ENCODE measurements around the gene SLC17A9. TPM values are rescaled to one million over a fixed set of nuclear protein-coding genes. Genes with fewer than 3 reads are reported as not detected.

SLC17A9 gene
- total RNA-seq, 2 donors from 2014 or later, result 5.2 to 7.0 TPM

DNA sequence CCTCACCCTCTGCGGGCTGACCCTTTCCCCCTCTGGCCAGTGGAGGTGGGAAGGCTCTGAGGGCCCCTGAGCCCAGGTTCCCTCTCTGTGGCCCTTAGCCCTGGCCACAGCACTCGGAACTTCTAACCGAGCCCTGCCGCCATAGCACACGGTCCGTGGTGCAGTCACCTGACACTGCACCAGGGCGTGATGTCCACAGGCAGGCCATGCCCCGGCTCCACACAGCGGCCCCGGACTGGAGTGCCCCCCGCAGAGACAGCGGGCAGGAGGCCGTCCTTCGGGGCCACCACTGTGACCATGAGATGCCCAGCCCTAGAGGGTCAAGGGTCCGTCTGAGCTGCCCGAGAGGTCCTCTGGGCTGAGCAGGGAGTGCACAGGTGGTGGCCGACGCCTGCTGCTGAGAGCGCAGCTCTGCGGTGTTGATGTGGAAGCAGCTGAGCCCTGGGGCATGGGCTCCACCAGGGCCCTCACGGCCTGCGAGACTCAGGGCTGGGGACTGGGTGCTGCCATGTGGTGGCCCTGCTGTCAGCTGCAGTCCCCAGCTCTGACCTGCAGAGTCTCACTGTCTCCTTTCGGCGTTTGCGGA, 65.4 kb downstream of the SLC17A9 start:
- no peak for ATAC-seq (replicated peaks)

More for the DNA sequence above, 65.4 kb downstream of the SLC17A9 start:
- Mint-ChIP-seq H3K9me3 (peaks cover 8% of the 10 kb centered on the region), H3K4me1 (no peaks in the 10 kb centered on the region), H3K4me3 (no peak overlapping the region), H3K27ac (no peak overlapping the region), H3K27me3 (peaks cover 39% of the 10 kb centered on the region), H3K36me3 (ENCODE audit: low read depth) (no peaks in the 10 kb centered on the region)

Other genes starting within 250 kb of the SLC17A9 start
- not detected for gene NTSR1, start 243.9 kb upstream of the SLC17A9 start, total RNA-seq
- gene MRGBP, start 156.2 kb upstream of the SLC17A9 start, total RNA-seq, result 10 to 100 TPM; 16.0 to 20.5 TPM
- gene OGFR, start 147.9 kb upstream of the SLC17A9 start, total RNA-seq, result 10 to 100 TPM; 42.3 to 52.6 TPM
- gene COL9A3, start 135.7 kb upstream of the SLC17A9 start, total RNA-seq, result not detected
- gene TCFL5, start 90.9 kb upstream of the SLC17A9 start, total RNA-seq, result 1 to 10 TPM; 3.4 to 3.7 TPM
- gene DIDO1, start 26.2 kb upstream of the SLC17A9 start, total RNA-seq, result 10 to 100 TPM; 51.4 to 51.5 TPM
- 10 to 100 TPM; 32.7 to 34.6 TPM for gene GID8, start 14.6 kb upstream of the SLC17A9 start, total RNA-seq
- gene BHLHE23, start 54.3 kb downstream of the SLC17A9 start, total RNA-seq, result not detected

All from activated T-helper 17 cell treated with anti-CD3 and anti-CD28 coated beads, Interleukin-2, amount 50 U/mL, for 72 hours (primary cell).